NCI-H146 treated with DMSO at 0.1 percent for 48 hours (cell line): Measurements from ENCODE around the gene C1QTNF5.

Experiments used
- DNase-seq: peaks from one replicate; lab custom pipeline; 2025; ENCODE audit not compliant: unreplicated experiment; lab: John Stamatoyannopoulos, UW

C1QTNF5 gene

DNA sequence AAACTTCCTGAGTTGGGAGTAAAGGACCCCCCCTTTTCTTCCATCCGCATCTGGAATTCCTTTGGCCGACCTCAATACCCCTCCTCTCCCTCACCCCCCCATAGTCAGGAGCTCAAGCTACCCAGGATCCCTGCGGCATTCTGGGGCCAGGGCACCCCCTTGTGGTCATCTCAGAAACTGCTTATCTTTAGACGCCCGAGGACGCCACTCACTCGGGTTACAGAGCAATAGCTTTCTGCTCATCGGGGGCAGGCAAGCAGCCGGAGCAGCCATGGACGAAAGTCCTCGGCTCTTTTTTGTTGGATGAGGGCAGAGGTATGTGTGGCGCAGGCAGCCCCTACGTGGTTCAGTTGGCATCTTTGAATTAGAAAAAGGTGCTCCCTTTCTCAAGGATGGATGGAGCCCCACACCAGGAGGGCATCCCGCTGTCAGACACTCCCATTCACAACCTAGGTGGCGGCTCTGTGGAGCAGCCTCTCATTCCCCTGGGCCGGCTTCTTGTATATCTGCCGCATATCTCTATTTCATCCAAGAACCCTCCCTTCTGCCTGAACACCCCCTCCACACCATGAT, 2.3 kb downstream of the C1QTNF5 start:
- peak; percentile 32 for DNase-seq

DNA sequence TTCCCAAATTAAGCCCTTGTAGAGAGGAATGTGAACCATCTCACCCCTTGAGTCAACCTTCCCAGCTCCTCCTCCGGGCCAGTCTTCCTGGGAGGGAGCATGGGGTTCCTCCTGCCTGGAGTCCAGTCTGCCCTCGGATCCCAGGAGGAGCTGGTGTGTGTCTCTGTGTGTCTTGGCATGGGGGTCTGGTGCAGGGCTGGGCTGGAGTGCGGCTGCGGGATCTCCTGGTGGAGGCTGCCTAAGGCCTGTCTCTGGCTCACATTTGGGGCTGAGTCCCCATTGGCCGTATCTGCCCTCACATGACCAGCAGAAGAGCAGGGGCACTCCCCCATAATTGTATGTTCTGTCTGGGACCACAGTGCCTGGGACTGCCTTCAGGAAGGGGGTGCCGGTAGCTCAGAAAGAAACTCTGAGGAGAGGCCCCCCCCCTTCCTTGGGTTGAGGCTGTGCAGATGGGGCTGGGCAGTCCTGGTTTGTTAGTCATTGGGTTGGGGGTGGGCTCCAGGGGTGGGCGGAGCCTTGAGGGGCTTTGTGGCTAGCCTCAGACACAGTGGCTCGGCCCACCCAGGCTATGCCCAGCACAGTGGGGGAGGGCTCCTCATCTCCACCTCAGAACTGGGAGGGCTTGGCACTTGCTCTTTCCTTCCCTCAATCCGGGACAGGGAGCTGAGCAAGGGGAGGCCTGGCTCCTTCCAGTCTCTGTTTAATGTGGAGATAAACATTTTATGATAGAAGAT, 2.9 kb downstream of the C1QTNF5 start:
- DNase-seq: no peak

DNA sequence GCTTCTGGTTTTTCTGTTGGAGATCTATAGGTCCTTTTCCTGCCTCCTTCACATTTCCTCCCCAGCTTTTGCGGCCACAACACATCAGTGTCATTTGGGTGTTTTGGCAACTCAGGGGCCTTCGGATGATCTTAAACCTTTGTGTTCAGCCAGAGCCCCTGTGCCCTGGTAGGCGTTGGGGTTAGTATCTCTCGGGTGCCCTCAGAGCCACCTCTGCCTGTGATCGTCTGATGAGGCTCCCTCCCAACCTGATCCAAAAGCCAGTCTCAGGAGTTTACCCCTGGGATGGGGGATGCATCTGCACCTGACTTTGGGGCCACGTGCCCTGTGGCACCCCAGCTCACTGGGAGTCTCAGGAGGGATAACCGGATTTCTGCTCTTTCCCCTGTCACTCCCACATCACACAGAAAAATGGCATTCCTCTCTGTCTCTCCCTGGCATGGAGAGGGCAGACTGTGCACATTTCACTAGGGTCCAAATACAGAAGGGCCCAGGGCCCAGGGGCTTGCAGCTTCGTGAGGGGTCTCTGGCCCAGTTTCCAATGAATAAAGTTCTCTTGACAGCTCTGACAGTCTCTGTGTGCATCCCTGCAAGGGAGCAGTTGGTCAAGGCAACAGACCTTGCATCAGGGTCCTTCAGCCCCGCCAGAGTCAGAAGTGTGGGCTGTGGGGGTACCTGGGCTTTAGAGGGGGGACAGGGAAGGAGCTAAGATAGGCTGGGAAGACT, 3.8 kb downstream of the C1QTNF5 start:
- DNase-seq: no peak

DNA sequence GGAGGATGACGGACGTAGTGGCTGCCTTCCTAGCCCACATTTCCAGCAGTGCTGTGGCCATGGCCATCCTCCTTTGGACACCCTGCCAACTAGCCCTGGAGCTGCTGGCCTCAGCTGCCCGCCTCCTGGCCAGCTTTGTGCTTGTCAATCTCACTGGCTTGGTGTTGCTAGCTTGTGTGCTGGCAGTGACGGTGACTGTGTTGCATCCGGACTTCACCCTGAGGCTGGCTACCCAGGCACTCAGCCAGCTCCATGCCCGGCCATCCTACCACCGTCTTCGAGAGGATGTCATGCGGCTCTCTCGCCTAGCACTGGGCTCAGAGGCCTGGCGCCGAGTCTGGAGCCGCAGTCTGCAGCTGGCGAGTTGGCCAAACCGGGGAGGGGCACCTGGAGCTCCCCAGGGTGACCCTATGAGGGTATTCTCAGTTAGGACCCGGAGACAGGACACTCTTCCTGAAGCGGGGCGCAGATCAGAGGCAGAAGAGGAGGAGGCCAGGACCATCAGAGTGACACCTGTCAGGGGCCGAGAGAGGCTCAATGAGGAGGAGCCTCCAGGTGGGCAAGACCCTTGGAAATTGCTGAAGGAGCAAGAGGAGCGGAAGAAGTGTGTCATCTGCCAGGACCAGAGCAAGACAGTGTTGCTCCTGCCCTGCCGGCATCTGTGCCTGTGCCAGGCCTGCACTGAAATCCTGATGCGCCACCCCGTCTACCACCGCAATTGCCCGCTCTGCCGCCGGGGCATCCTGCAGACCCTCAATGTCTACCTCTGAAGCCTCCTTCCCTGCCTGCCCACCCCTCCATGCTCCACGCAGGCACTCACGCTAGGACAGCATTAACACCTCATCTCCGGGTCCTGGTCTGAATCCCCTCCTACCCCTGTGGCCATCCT, 4.8 kb downstream of the C1QTNF5 start:
- no peak for DNase-seq

DNA sequence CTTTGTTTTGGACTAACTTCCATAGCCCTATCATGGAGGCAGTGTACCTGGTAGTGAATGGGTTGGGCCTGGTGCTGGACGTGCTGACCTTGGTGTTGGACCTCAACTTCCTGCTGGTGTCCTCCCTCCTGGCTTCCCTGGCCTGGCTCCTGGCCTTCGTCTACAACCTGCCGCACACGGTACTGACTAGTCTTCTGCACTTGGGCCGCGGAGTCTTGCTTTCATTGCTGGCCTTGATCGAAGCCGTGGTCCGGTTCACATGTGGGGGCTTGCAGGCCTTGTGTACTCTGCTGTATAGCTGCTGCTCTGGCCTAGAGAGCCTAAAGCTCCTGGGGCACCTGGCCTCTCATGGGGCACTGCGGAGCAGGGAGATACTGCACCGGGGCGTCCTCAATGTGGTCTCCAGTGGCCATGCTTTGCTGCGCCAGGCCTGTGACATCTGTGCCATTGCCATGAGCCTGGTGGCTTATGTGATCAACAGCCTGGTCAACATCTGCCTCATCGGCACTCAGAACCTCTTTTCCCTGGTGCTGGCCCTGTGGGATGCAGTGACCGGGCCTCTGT, 5.5 kb downstream of the C1QTNF5 start:
- no peak for DNase-seq

DNA sequence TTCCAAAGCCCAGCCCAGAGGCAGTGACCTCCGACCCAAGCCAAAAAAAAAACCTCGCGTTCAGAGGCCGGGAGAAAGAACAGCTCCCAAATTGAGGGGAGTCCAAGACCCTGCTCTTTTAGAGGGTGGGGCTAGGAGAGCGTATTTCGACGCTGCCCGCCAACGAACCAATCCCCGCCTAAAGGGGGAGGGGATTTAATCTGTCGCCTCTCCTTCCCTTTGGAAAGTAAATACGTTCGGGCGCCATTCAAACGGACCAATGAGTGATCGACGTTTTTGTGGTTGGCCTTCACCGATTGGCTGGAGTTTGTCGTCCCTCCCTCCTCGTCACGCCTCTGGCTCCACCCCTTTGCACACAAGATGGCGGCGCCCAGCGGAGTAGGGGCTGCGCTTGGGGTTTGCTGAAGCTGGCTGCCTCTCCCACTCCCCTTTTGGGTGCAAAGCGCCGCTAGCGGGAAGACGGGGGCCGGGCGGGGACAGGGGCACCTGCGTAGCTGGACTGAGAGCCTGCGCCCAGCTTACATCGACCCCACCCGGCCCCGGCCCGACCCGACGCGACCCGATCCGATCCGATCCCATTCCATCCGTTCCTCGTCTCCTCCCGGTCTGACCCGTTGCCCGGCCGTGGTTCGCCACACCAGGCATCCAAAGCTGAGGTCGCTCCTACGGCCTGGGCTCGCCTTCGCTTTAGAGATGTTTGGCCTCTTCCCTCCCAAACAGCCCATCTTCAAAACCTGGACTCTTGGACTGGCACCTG, 6.3 kb downstream of the C1QTNF5 start, which contains the start of gene RNF26:
TSS of gene RNF26 (plus strand) at position 354 of the 757 bp plus-strand sequence. CDS start 596 bp downstream, outside the sequence.
- DNase-seq: peak; percentile 98

DNA sequence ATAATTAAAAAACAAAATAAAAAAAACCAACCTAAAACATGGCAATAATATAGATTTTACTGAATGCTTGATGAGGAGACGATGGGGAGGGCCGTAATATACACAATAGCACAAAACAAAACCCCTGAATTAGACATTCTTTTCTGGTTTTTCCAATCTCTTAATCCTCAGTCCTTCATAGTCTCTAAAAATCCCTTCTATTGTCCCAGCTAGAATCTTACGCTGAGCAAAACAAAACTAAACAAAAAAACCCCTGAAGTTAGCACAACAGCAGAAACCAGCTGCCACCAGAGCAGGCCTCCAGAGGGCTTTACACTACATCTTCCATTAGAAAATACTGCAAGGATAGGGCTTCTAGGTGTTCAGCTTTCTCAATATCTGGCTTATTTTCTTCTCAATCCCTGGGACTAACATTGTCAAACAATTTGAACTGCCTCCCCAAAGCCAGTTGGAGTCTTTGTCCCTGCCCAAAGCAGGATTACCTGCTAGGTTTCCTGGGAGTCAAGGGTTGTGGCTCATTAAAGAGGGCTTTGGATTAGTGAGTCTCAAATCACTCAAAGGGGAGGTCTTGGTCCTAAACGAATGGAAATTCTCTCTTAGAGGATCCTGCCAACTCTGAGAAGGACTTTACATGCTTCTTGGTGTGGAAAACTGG, 8.4 kb downstream of the C1QTNF5 start:
- no peak for DNase-seq

DNA sequence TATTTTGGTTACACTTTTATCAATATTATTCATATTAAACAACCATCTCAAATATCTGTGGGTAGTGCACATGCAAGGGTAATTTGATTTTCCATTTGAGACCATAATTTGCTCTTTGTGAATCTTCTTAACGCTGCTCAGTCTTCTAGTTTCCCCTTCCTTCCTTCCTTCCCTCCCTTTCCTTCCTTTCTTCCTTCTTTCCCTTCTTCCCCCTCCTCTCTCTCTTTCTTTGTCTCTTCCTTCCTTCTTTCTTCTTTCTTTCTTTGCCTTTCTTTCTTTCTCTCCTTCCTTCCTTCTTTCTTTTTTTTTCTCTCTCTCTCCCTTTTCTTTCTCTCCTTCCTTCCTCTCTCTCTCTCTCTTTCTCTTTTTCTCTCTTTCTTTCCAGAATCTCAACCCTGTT, 10.4 kb downstream of the C1QTNF5 start:
- DNase-seq: no peak

DNA sequence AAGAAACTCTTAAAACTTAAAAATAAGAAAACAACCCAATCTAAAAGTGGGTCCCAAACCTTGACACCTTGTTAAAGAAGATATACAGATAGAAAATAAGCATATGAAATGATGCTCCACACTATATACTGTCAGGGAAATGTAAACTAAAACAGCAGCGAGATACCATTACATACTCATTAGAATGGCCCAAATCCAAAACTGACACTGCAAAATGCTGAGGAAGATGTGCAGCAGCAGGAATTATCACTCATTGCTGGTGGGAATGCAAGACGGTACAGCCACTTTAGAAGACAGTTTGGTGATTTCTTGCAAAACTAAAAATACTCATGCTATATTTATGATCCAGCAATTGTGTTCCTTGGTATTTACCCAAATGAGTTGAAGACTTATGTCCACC, 11.4 kb downstream of the C1QTNF5 start:
- no peak for DNase-seq

DNA sequence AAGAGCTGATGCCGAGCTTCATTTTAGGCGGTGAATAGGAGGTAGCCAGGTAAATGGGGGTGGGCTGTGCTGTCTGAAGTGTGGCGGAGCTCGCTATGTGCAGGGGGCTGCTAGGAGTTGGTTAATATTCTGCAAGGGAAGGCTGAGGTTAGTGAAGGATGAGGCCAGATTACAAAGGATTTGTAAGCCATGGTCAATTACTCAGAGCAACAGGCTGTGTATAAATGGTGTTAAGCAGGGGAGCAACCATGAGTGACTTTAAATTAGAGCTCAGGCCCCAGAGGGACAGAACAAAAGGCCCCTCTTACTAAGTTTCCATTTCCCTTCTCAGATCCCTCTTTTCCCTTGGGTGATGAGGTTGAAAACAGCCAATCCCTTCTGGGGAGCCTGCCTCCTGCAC, 16.5 kb downstream of the C1QTNF5 start:
- DNase-seq: no peak

DNA sequence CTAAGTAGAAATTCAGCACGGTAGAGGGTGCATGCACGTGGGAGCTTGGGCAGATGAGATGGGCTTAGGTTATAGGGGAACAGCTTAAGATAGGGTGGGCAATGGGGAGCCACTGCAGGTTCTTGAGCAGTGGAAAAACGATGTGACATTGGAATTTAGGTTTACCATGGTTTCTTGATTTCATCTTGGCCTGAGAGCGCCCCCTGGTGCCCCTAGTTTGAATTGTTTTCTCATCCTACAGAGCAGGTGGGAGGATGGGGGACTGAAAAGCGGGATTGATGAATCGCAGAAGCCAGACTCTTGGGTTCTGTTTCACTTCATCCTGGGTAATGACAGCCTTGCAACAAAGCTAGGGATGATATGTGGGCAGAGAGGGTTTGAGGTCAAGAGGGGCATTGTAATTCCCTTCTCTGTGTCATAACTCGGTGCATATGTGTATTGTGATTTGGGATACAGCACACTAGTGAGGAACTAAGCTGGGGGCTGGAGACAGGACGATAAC, 17.1 kb downstream of the C1QTNF5 start:
- DNase-seq: peak; percentile 51

DNA sequence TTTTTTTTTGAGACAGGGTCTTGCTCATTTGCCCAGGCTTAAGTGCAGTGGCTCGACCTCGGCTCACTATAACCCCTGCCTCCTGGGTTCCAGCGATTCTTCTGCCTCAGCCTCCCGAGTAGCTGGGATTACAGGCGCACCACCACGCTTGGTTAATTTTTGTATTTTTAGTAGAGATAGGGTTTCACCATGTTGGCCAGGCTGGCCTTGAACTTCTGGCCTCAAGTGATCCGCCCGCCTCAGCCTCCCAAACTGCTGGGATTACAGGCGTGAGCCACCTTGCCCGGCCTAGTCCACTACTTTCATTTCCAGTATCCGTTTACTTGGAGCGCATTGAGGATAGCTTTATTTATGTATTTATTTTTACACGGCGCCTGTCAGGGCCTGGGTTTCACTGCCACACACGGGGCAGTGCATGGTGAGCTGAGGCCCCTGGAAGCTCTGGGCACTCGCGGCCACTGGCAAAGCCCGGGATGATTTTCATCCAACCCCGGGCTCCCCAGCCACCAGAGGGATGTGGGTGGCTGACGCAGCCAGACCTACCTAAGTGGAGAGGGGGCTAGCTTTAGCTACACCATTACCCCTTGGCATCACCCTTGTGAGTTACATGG, 17.7 kb downstream of the C1QTNF5 start:
- no peak for DNase-seq

DNA sequence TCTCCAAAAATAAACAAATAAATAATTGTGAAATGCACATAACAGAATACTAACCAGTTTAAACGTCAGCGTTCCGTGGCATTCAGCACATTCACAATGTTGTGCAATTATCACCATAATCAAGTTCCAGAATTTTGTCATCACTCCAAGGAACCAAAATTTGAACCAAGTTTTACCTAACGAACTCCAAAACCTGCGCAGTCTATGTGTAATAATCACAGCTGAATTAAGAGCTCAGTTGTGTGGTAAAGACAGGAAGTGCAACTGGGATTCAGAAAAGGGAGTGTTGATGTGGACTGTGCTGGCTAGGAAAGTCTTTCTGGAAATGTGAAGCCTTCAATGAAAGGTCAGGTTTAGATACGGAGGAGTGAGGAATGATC, 18.3 kb downstream of the C1QTNF5 start:
- DNase-seq: peak; percentile 17

DNA sequence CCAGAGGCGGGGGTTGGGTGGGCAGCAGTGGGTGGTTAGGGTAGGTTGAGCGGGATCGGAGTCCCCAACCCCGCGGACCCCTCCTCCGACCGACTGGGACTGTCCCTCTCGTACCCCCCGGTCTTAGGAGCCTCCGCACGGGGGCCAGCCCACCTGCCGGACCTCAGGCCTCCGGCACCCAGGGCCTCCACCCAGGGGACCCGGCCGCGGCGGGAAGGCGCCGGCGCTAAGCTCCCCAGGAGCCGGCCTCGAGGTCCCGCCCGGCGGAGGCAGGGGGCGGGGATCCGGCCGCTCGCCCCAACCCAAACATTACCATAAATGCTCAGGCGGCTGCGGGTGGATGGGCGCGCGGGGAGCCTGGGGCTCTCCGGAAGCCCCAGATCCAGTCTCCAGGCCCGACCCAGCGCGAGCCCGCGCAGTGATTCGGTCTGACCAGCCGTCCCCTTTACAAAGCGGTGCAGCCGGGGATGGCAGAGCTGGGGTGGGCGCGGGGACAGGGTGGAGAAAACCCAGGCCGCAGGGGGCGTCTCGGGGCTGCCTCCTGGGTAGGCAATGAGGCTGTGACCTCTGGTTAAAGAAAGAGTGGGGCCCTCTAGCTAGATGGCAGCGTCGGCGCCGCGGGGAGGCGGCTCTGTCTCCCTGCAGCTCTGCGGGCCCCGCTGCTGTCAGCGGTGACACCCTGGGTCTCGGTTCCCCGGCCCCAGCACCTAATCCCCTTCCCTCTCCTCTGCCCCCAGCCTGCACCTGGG, 19.7 kb downstream of the C1QTNF5 start:
- peak; percentile 41 for DNase-seq

DNA sequence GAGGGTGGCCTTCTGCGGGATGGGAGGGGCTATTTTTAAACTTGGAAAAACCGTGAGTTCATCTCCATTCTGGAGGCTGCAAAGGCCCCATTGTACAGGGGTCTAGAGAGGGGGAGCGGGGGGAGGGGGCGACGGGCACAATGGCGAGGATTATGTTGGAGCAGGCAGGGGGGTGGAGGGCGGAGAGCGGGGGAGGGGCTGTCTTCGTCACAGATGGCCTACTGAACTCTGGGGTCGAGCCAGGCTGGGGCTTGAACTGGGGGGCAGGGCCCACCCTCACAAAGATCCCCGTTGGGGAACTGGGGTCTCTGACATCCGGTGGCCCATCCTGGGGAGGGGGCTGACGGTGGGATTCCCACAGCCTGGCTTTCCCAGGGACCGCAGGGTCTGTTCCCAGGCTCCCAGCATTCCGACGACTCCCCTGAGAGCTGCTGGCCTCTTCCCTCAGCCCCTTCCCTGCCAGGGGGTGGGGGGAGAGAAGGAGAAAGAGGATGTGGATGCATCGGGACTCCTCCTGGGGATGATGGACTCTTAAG, 20.4 kb downstream of the C1QTNF5 start:
- DNase-seq: no peak

DNA sequence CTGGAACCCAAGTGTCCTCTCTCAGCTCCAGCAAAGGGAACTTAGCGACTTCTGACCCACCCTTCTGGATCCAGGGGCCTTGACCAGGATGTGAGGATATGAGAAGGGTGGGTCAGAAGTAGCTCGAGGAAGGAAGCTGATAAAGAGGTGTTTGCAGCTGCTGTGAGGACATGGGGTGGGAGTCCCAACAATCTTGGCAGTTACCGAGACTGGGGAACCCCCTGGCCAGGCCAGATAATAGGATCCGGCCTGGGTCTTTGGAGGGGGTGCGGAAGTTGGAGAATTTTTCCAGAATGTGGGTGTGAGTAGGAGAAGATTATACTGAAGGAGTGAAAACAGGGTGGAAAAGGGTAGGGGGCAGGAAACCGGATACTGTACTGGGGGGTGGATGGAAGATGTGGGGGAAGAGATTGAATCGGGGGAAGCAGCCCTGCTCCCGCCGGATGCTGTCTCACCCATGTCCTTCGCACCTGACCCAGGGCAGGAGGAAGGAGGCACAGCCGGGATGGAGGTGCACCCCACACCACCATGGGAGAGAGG, 20.9 kb downstream of the C1QTNF5 start:
- no peak for DNase-seq

DNA sequence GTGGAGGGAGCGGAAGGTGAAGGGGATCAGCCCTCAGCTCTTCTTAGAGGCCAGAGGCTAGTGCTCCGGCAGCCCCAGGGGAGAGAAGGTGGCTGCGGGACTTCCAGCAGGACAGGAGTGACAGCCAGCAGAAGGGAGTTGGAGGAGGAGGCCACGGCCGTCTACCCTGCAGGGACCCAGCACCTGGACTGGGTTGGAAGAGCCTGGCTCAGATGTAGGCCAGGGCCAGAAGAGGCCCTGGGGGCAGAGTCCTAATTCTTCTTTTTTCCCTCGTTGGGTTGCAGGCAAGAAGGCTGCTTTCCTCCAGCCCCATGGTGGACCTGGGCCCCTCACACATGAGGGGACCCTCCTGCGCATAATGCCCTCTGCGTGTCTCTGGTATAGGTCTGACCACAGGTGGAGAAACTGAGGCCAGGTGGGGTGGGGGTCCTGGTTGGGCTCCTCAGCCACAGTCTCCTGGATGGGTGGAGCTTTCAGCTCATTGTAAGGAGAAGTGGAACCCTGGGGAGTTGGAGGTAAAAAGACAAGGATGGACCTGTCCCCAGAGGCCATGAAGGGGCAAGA, 21.5 kb downstream of the C1QTNF5 start:
- DNase-seq: no peak
